HG03432 (cell line): ENCODE measurements around the gene KRT3.
"Not testable (repeated sequence)": the region's sequence is repeated elsewhere in the genome, so short reads cannot be mapped to it uniquely, and the experiment has no call there.

Source experiments
- ATAC-seq: cut with Tn5 transposase; IDR thresholded peaks from one replicate; pipeline ENCODE4 v1.9.1; 2021; ENCODE audit warnings: mild to moderate bottlenecking, moderate library complexity; ENCODE audit not compliant: unreplicated experiment

The KRT3 gene

DNA sequence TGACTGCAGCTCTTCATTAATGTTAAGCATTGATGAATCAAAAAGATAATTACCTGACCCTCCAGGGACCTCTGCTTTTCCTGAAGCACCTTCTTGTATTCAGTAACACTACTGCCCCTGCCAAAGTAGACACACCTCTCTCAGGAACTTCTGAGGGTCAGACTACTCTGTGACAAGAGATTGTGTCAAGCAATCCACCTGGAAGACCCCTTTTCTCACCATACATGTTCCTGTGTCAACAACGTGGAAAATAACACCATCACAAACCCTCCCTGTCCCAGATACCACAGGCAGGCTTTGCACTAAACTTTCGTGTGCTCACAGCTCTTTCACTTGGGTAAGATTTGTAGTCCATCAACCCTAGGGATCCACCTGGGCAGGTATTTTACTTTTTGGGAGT, 31.9 kb downstream of the KRT3 start:
- no peak for ATAC-seq

DNA sequence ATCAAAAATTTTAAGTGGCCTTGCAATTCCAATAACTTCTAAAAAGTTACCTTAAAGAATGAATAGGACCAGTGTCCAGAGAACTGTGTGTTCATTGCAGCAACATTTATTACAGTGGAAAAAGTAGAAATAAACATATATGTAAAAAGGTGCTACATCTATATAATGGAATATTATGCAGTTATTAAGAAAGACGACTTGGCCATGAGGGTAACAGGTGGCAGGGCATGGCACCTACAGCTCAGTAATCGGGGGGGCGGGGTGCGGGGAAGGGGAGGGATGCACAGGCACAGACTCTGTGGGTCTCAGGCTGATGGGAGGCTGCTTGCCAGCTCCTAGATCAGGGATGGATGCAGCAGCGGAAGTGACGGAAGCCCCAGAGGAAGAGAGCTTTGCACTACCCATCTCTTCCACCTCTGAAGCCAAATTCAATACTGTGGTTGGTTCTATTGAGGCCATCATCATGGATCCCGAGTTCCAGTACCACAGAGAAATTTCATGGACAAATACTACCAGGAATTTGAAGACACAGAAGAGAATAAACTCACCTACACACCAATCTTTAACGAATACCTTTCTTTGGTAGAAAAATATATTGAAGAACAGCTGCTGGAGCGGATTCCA, 32.8 kb downstream of the KRT3 start:
- ATAC-seq, result no peak

DNA sequence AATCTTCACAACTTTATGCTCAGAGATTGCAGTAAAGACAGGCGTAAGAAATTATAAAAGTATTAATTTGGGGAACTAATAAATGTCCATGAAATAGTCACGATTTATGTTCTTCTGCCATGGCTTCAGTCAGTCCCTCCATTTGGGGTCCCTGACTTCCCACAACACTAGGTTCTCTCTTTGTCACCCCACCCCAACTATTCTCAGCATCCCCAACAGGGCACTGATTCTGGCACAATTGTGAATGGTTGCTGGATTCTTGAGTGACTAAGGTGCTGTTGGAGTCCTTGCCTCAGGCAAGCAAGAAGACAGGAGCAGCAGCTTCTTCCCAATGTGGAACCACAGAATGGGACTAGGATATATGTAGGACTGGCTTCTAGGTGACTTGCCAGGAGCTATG, 34.1 kb downstream of the KRT3 start:
- ATAC-seq, result no peak

DNA sequence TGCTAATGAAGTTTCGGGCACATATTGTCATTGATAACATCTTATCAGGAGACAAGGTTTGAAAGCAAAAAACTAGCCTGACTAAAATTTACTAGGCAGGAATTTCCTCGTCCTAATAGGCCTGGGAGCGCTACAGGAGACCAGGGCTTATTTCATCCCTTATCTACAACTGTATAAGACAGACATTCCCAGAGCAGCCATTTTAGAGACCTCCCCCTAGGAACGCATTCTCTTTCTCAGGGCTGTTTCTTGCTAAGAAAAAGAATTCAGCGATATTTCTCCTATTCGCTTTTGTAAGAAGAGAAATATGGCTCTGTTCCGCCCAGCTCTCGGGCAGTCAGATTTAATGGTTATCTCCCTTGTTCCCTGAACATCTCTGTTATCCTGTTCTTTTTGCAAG, 34.7 kb downstream of the KRT3 start:
- ATAC-seq, result not testable (repeated sequence)

DNA sequence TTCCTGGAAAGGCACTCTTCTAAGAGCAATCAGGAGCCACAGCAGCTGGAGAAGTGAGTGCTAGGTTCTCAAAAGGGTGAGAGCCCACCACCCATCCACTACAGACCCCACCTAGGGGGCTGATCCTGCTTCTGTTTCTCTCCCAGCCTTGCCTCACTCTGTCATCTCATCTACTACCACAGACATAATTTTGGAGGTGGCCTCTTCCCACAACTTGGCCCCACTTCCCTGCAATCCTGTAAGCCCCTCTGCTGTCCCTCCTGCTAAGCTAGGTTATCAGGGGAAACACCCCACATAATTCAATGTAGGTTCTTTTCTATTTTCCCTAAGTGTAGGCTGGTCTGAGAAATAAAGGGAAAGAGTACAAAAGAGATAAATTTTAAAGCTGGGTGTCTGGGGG, 35.3 kb downstream of the KRT3 start:
- ATAC-seq, result no peak

DNA sequence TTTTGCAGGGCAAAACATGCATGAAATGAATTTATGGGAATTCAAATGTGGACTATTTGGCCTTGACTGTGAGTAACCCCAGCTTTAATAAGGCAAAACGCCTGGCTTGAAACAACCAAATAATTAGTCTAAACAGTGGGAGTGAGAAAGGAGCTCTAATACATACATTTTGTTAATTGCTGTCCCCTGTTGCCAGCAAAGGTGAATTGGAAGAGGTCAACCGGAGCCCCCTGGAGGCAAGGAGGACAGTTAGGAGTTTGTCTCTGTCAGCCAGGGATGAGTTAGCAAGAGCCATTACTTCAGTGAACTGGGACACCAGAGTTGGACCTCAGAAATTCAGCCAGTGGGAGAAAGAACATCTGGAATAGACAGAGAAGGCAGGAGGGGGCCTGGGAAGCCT, 36.2 kb downstream of the KRT3 start:
- no peak for ATAC-seq

DNA sequence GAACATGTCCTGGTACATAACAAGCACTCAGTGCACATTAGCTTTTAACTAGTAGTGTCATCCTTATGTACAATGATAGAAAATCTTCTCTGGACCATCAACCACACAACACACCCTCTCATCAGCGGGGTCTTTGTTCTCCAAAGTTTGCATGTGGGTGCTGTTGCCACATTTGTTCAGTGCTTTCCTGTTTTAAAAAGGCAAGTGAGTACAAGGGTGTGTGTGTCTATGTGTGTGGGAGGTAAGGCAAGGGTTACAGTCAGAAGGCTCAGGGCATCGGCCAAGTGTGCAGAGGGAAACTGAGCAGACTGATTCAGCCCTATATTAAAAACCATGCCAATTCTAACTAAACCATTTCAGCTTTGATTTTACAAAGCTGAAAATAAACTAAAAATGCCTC, 36.7 kb downstream of the KRT3 start:
- ATAC-seq, result no peak

DNA sequence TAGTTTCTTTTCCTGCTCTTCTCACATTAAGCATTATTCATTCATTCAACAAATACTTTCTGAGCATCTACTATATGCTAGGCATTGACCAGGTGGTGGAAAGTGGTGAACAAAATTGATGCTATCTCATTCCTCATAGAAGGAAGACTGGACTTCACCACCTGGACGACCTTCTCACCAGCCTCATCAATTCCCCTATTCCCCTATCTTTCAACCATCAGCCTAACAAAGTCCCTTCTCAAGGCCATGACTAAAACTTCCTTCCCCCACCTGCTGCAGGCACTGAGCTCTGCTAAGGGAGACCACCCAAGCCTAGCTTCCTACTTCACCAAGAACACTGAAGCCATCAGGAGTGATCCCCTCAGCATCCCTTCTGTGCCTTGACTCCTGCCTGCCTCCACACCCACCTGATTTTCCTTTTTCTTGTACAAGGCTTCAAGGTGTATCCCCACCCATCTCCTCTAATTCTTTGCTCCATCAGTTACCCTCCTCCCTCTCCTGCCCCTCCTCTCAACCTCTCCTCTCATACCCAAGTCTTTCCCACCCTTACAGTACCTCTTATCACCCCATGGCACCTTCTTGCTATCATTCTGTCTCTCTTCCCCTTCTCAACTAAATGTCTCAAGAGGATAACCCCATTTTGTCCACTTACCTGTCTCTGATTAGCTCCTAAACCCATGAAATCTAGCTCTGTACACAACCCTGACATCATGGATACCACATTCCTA, 38.3 kb downstream of the KRT3 start:
- no peak for ATAC-seq

DNA sequence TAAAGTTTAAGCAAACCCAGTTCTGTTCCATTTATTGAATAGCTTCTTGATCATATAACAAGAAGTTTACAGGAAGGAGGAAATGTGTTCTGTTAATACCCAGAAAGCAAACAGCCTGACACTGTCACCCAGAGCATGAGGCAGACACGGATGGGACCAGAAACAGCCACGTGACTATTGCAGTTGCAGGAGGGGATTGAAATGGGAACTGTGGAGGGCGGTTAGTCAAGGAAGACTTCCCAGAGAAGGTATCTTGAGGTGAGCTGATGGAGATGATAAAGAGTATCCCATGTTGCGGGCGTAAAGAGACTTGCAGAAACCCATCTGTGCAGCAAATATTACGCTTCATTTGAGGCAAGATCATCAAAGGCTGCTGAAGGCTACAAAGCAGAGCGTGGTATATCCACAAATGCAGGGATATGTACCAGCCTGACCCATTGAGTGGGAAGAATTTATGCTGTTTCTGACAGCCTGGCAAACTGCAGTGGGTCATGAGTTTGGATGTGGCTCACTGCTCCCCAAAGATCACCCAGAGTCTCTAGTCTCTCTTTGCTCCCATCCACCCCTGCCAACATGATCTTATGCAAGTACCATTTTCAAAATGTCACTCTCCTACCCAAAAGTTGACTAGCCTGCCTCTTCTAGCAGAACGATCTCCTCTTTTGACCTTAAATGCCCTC, 39.5 kb downstream of the KRT3 start:
- ATAC-seq, result no peak

DNA sequence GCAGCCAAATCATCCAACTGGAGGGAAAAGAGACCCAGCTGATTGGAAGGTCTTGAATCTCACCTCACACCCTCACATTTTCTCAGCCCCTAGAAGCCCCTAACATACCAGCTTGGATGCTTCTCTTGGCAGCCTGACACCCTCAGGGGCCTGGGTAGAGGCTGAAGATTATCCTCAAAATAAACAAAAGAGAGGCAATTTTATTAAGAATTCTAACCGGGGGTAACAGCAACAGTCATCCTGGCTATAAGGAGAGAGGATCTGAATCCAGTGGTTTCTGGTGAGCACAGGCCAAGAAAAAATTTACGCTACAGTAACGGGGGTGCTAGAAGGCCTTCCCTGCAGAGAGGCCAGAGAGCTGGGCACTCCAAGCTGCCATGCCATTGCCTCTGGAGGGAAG, 40.4 kb downstream of the KRT3 start:
- no peak for ATAC-seq

DNA sequence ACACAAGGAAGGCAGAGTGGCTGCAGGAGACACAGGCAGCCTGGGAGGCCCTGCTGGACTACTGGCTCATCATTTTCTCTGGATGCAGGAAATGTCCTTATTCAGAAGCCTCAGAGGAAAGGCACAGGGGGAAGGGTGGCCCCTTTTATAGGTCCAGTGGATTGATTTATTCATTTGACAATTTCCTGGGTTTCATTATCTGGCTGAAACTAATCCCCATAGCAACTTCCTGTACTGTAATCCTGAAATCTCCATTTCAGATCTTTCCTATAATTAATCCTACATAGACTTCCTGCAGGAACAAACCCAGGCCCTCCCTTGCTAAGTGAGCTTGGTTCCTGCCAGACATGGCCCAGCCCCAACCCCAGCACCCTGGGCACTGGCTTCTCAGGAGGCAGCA, 41.8 kb downstream of the KRT3 start:
- ATAC-seq, result no peak

DNA sequence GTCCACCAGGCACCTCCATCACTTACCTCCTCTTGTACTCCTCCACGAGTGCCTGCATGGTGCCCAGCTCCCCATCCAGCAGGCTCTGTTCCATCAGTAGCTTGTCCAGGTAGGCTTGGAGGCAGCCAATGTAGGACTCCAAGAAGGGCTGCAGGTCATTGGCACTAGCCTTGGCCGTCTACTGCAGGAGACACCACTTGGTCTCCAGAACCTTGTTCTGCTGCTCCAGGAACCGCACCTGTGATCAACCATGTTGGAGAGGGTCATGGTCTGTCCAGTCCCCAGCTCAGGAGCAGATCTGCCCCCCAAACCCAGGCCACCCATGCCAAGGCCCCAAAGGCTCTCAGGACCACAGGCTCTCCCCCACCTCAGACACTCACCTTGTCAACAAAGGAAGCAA, 42.6 kb downstream of the KRT3 start:
- ATAC-seq, result no peak

DNA sequence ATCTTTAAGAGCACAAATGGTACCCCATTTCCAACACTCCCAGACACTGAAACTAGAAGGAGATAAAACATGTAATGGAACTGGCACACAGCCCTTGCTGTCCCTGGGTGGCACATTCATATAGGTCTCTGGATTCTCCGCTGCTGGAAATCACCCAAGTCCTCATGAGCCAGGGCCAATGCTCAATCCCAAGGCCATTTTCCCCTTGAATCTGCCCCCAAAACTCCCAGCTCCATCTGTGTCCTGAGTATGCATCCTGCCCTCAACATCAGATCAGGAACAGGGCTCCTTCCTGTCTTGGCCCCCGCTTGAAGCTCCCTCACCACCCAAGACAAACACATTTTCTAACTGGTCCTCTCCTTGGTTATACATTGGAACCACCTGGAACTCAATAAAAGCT, 43.4 kb downstream of the KRT3 start:
- ATAC-seq, result no peak

DNA sequence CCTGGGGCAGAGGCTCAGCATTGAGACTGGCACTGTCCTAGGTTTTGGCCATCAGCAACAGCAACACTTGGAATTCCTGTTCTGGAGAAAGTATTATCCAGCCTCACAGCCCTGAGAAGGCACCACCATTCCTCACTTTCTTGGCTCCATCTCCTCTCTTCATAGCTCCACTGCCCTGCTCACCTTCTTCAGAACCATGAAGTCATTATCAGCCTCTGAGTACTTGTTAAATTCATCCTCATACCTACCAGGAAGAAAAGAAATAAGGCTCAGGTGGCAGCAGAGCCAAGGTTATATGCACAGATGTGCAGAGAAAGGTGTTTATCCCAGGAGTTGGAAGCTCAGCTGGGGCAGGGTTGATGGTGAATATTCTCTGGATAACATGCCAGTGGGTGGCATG, 44.1 kb downstream of the KRT3 start:
- no peak for ATAC-seq

DNA sequence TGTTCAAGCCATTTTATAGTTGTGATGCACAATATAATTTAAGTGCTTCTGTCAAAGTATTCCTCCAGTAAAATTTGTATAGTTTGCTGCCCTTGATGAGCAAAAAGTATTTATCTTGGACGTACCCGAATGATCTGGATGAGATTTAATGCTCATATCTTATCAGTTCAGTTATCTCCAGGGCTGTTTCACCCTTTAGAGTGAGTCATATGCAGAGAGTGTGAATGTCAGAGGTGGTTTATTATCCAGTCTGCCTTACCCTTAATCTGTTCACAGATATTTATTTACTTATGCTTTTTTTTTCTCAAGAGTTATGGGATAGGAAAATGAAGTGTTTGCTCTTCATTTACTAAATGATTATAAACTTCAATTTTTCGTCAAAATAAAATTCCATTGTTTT, 45.4 kb downstream of the KRT3 start:
- ATAC-seq, result not testable (repeated sequence)

DNA sequence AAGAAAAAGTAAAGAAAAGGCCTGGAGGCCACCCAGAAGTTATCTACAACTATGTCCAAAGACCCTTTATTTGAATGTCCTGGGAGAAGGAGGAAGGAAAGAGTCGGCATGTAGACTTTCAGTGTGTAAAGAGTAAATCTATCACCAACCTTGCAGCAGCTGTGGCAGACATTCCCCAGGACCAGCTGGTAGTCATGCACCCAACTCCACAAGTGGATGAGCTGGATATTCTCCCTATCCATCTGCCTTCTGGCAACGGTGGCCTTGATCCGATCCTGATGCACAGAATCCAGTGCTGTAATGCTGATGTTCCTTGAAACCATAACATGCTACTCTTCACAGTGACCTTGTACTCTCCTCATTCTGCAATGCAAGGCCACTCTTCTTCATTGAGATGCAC, 46.1 kb downstream of the KRT3 start:
- no peak for ATAC-seq

DNA sequence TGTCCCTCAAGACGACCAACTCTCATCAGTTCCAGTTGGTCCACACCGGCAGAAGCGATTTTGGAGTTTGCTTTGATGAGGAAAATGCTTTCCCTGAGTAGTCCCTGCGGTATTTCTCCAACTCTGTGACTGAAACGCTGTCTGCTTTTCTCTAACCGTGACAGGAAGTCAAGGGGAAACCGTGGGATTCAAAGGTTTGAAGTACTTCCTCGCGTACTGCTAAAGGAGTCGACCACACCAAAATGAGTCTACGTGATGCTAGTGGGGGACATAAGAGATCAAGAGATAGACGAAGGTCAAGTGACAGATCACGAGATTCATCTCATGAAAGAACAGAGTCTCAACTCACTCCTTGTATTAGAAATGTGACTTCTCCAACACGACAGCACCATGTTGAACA, 47.3 kb downstream of the KRT3 start:
- ATAC-seq, result no peak

DNA sequence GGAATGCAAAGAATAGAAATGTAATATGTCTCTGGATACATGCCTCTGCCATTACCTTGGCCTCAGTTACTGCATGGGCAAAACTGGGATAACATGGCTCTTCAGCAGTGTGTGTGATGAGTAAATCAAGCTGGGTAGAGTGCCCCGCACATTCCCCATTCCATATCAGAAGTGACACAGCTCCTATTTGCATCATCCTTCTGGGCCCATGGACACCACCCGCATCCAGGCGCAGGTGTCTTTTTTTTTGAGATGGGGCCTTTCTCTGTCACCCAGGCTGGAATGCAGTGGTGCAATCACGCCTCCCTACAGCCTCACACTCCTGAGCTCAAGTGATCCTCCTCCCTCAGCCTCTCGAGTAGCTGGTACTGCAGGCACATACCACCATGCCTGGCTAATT, 50.4 kb downstream of the KRT3 start:
- no peak for ATAC-seq

DNA sequence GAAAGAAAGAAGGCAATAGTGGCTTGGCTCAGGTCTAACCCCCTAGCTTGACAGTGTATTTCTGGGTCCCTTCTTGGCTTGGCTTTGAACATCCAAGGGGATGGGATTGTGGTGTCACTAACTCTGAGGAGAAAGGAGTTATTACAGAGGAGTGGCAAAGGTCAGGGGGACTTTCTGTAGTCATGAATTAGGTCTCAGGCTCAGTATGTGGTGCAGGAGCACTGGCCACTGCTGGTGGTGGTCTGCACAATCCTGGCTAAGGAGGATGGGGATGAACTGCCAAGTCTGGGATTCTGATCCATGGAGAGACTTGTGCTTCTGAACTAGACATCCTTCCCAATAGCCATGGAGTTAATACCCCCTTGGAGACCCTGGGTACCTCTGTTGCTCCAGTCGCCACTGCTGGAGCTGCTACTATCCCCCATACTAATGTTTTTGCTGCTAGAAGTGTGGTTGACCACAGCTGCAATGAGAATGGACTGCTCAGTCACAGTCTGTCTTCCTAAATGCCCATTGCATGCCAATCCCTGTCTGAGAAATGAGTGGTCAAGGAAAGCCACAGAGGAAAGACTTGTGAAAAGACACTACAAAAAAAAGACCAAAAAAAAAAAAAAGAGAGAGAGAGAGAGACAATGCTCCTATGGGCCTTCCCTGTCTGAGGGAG, 51.3 kb downstream of the KRT3 start:
- no peak for ATAC-seq

DNA sequence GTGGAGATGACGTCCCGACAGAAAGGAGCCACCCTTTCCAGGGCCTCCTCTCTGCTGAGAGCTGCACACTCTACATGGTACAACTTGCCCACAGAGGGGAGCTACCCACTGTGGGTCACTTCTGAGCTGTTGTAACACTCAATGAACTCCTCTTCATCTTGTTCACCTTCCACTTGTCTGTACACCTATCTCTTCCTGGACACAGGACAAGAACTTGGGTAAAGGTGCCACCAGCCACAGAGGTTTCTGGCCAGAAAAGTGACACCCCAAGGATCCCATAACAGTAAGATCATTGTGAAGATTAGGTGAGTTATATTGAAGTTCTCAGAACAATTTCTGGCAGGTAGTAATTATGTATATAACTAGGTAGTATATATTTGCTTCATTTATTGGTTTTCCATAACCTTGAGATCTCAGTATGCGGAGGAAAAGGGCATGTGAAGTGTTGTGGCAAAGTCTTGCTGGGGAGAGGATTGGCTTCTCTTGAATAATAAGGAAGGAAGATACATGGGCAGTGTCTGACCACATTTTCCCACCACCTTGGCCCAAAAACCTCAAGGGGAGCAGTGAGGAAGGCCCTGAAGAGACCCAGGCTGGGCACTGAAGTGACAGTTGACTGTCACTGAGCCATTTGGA, 53.0 kb downstream of the KRT3 start:
- no peak for ATAC-seq

DNA sequence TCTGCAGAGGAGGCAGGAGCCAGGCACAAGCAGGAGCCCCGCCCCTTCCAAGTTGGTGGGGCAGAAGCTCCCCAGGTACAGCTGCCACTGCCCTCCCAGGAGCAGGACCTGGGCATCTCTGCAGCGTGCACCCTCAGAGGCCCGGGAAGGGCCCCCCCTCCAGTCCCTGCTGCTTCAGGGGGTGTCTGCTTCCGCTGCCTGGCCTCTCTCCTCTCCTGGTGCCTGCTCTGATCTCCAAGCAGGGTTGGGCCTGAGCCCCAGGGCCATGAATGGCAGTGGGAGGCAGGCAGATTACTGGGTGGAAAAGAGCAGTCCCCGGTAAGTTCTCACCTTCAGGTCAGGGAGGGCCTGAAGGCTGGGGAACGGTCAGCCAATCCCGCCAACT, 53.7 kb downstream of the KRT3 start:
- no peak for ATAC-seq
